Mucosa of rectum (tissue), 2 donors: ENCODE results near the gene CHTF18.

Experiments used
- H3K27ac ChIP-seq, 2 donors: one replicate each; pipeline ENCODE4 v1.7.0; 2013; ENCODE audit warnings: inconsistent platforms in 2 of 2, low read depth in 2 of 2, low read length in 2 of 2
- H3K27me3 ChIP-seq, 2 donors: one replicate each; pipeline ENCODE4 v1.7.0; 2013; ENCODE audit warnings: low read length in 2 of 2; ENCODE audit not compliant: control insufficient read depth in 2 of 2, insufficient read depth in 2 of 2
- H3K36me3 ChIP-seq, 2 donors: one replicate each; pipeline ENCODE4 v1.7.0; 2013; ENCODE audit warnings: low read length in 2 of 2; ENCODE audit not compliant: control insufficient read depth in 2 of 2, insufficient read depth in 2 of 2
- H3K4me1 ChIP-seq, 2 donors: one replicate each; pipeline ENCODE4 v1.7.0; 2013; ENCODE audit warnings: low read length in 2 of 2, mild to moderate bottlenecking in 1 of 2; ENCODE audit not compliant: control insufficient read depth in 2 of 2, insufficient read depth in 2 of 2
- H3K4me3 ChIP-seq, 2 donors: one replicate each; pipeline ENCODE4 v1.7.0; 2013; ENCODE audit warnings: low read length in 2 of 2
- H3K9ac ChIP-seq, 2 donors: one replicate each; pipeline ENCODE4 v1.7.0; 2013; ENCODE audit warnings: low read length in 2 of 2, low read depth in 1 of 2, mild to moderate bottlenecking in 1 of 2
- H3K9me3 ChIP-seq, 2 donors: one replicate each; pipeline ENCODE4 v1.7.0; 2013; ENCODE audit warnings: low read length in 2 of 2; ENCODE audit not compliant: control insufficient read depth in 2 of 2
- donor health status: healthy.
- donor health status: Normal muscosa, but diverticular disease.

CHTF18 gene

GRCh38 chr16:799948-800833, 11.8 kb downstream of the CHTF18 start, which contains the start of gene GNG13:
GNG13 (minus strand) TSS chr16:800734; CDS start chr16:799077, 1,657 bp downstream.
- Histone ChIP-seq H3K27ac (no peak within 1 kb of the TSS), H3K27me3 (peaks cover 32 to 33% of the 10 kb centered on the region in 2 donors), H3K4me3 (no peak within 1 kb of the TSS), H3K9me3 (no peaks in the 10 kb centered on the region), H3K9ac (no peak within 1 kb of the TSS), H3K36me3 (no peaks in the 10 kb centered on the region), H3K4me1 (no peaks in the 10 kb centered on the region)

GRCh38 chr16:800834-801511, 12.6 kb downstream of the CHTF18 start:
- Histone ChIP-seq H3K9me3 (no peaks in the 10 kb centered on the region), H3K9ac (no peak overlapping the region), H3K4me3 (no peak overlapping the region), H3K36me3 (no peaks in the 10 kb centered on the region), H3K27ac (no peak overlapping the region), H3K4me1 (no peaks in the 10 kb centered on the region), H3K27me3 (peaks cover 32 to 33% of the 10 kb centered on the region in 2 donors)

- Histone ChIP-seq H3K27ac (no peak overlapping the region), H3K36me3 (no peaks in the 10 kb centered on the region), H3K27me3 (peaks cover 32 to 33% of the 10 kb centered on the region in 2 donors), H3K4me1 (no peaks in the 10 kb centered on the region), H3K9me3 (no peaks in the 10 kb centered on the region), H3K9ac (no peak overlapping the region), H3K4me3 (no peak overlapping the region)
Measured at GRCh38 chr16:801584-802363, 13.4 kb downstream of the CHTF18 start.

GRCh38 chr16:802461-802860, 14.0 kb downstream of the CHTF18 start:
- no peak overlapping the region for H3K9ac ChIP-seq
- no peak overlapping the region for H3K27ac ChIP-seq
- H3K9me3 ChIP-seq = no peaks in the 10 kb centered on the region
- H3K4me3 ChIP-seq = no peak overlapping the region
- peaks cover 0 to 3% of the 10 kb centered on the region in 2 donors for H3K4me1 ChIP-seq
- peaks cover 32 to 33% of the 10 kb centered on the region in 2 donors for H3K27me3 ChIP-seq
- H3K36me3 ChIP-seq = no peaks in the 10 kb centered on the region

- peaks cover 32 to 33% of the 10 kb centered on the region in 2 donors for H3K27me3 ChIP-seq
- no peak overlapping the region for H3K4me3 ChIP-seq
- H3K36me3 ChIP-seq = no peaks in the 10 kb centered on the region
- no peak overlapping the region for H3K9ac ChIP-seq
- no peak overlapping the region for H3K27ac ChIP-seq
- peaks cover 0 to 3% of the 10 kb centered on the region in 2 donors for H3K4me1 ChIP-seq
- no peaks in the 10 kb centered on the region for H3K9me3 ChIP-seq
Measured at GRCh38 chr16:802914-803753, 14.7 kb downstream of the CHTF18 start.

- Histone ChIP-seq H3K36me3 (no peaks in the 10 kb centered on the region), H3K27ac (no peak overlapping the region), H3K9ac (no peak overlapping the region), H3K9me3 (no peaks in the 10 kb centered on the region), H3K4me1 (peaks cover 0 to 6% of the 10 kb centered on the region in 2 donors), H3K27me3 (peaks cover 32 to 33% of the 10 kb centered on the region in 2 donors), H3K4me3 (no peak overlapping the region)
Measured at GRCh38 chr16:803754-804080, 15.3 kb downstream of the CHTF18 start.

GRCh38 chr16:804193-805048, 16.0 kb downstream of the CHTF18 start:
- peaks cover 0 to 6% of the 10 kb centered on the region in 2 donors for H3K4me1 ChIP-seq
- H3K9me3 ChIP-seq = no peaks in the 10 kb centered on the region
- no peak overlapping the region for H3K9ac ChIP-seq
- H3K36me3 ChIP-seq = no peaks in the 10 kb centered on the region
- H3K4me3 ChIP-seq = no peak overlapping the region
- peaks cover 27 to 30% of the 10 kb centered on the region in 2 donors for H3K27me3 ChIP-seq
- no peak overlapping the region for H3K27ac ChIP-seq

GRCh38 chr16:805474-805873, 17.1 kb downstream of the CHTF18 start:
- H3K27ac ChIP-seq = no peak overlapping the region
- peaks cover 0 to 6% of the 10 kb centered on the region in 2 donors for H3K4me1 ChIP-seq
- H3K9ac ChIP-seq = no peak overlapping the region
- H3K4me3 ChIP-seq = no peak overlapping the region
- no peaks in the 10 kb centered on the region for H3K36me3 ChIP-seq
- peaks cover 23 to 27% of the 10 kb centered on the region in 2 donors for H3K27me3 ChIP-seq
- H3K9me3 ChIP-seq = no peaks in the 10 kb centered on the region
